Right atrium auricular region (tissue), 2 donors: ENCODE measurements around the gene SEC24B. TPM values are rescaled to one million over a fixed set of nuclear protein-coding genes. Genes with fewer than 3 reads are reported as not detected.
"Not testable (repeated sequence)": the region's sequence is repeated elsewhere in the genome, so short reads cannot be mapped to it uniquely, and the experiment has no call there.

ENCODE experiments used
- DNase-seq: peaks from one replicate; pipeline ENCODE4 v3.0.0-alpha.2; 2019; ENCODE audit warnings: low spot score
- H3K27ac ChIP-seq, 2 donors: fragments of 200-600 bp; sonication (generic); 1 replicate in 1 of 2; 2 replicates in 1 of 2; pipeline ENCODE4 v1.5.1; 2016 to 2019
- H3K27me3 ChIP-seq, 2 donors: fragments of 200-600 bp; sonication (generic); one replicate each; pipeline versions ENCODE4 v1.5.1 to v1.6.0; 2017 to 2019
- H3K36me3 ChIP-seq: fragments of 200-600 bp; sonication (generic); one replicate; pipeline ENCODE4 v1.5.1; 2016
- H3K4me1 ChIP-seq, 2 donors: fragments of 200-600 bp; sonication (generic); one replicate each; pipeline versions ENCODE4 v1.5.1 to v1.6.0; 2017 to 2019
- H3K4me3 ChIP-seq, 2 donors: fragments of 200-600 bp; sonication (generic); 1 replicate in 1 of 2; 2 replicates in 1 of 2; pipeline ENCODE4 v1.5.1; 2017 to 2019; ENCODE audit warnings: mild to moderate bottlenecking in 1 of 2, moderate library complexity in 1 of 2
- H3K9me3 ChIP-seq, 2 donors: fragments of 200-600 bp; sonication (generic); one replicate each; pipeline ENCODE4 v1.5.1; 2019
- total RNA-seq, 2 donors: library from RNA; depleted of rRNA; stranded (reverse); fragments of >200 nt; gene quantifications; one replicate each; pipeline ENCODE4 v1.1.0, GENCODE V29; 2016
- TF ChIP-seq, protein P1 (sequence below), 2 donors: fragments of 200-600 bp; sonication (generic); IDR thresholded peaks; one replicate each; pipeline ENCODE4 v1.5.1; 2019; ENCODE audit warnings: antibody characterized with exemption in 2 of 2

SEC24B gene
- total RNA-seq, 2 donors from 2014 or later: 26.3 to 27.4 TPM

- no peaks in the 10 kb centered on the region for H3K27me3 ChIP-seq
- peaks cover 0 to 38% of the 10 kb centered on the region in 2 donors for H3K4me1 ChIP-seq
- peaks cover 0 to 5% of the 10 kb centered on the region in 2 donors for H3K9me3 ChIP-seq
- DNase-seq: no peak
- no peak overlapping the region for H3K27ac ChIP-seq
- TF ChIP-seq, protein P1, sequence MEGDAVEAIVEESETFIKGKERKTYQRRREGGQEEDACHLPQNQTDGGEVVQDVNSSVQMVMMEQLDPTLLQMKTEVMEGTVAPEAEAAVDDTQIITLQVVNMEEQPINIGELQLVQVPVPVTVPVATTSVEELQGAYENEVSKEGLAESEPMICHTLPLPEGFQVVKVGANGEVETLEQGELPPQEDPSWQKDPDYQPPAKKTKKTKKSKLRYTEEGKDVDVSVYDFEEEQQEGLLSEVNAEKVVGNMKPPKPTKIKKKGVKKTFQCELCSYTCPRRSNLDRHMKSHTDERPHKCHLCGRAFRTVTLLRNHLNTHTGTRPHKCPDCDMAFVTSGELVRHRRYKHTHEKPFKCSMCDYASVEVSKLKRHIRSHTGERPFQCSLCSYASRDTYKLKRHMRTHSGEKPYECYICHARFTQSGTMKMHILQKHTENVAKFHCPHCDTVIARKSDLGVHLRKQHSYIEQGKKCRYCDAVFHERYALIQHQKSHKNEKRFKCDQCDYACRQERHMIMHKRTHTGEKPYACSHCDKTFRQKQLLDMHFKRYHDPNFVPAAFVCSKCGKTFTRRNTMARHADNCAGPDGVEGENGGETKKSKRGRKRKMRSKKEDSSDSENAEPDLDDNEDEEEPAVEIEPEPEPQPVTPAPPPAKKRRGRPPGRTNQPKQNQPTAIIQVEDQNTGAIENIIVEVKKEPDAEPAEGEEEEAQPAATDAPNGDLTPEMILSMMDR (IDR thresholded peaks at IDR 0.05): no peak
- H3K36me3 ChIP-seq: peaks cover 6% of the 10 kb centered on the region
- H3K4me3 ChIP-seq: no peak overlapping the region
Observed at GRCh38 chr4:109444182-109444844, 10.7 kb downstream of the SEC24B start.

GRCh38 chr4:109447278-109447677 is 13.7 kb downstream of the SEC24B start:
- Histone ChIP-seq H3K27me3 (no peaks in the 10 kb centered on the region), H3K4me1 (peaks cover 0 to 16% of the 10 kb centered on the region in 2 donors), H3K27ac (no peak overlapping the region), H3K36me3 (peaks cover 6% of the 10 kb centered on the region), H3K9me3 (peaks cover 0 to 5% of the 10 kb centered on the region in 2 donors), H3K4me3 (no peak overlapping the region)
- DNase-seq: no peak
- TF ChIP-seq, protein P1 (IDR thresholded peaks at IDR 0.05): no peak

- no peaks in the 10 kb centered on the region for H3K4me1 ChIP-seq
- H3K27ac ChIP-seq: no peak overlapping the region
- no peak overlapping the region for H3K4me3 ChIP-seq
- no peaks in the 10 kb centered on the region for H3K9me3 ChIP-seq
- TF ChIP-seq, protein P1 (IDR thresholded peaks at IDR 0.05): no peak
- peaks cover 10% of the 10 kb centered on the region for H3K36me3 ChIP-seq
- no peak for DNase-seq
- H3K27me3 ChIP-seq: no peaks in the 10 kb centered on the region
Observed at GRCh38 chr4:109451544-109452273, 18.1 kb downstream of the SEC24B start.

DNA sequence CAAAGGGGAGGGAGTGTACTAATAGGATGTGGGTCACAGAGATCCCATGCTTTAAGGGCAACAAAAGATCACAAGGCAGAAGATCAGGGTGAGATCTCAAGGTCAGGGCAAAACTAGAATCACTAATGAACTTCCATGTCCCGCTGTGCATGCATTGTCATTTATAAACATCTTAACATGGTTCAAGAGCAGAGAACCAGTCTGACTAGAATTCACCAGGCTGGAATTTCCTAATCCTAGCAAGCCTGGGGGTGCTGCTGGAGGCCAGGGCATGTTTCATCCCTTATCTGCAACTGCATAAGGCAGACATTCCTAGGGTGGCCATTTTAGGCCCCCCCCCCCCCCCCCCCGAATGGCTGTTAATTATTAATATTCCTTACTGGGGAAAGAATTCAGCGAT is 19.5 kb downstream of the SEC24B start:
- H3K4me3 ChIP-seq, H3K27me3 ChIP-seq, H3K36me3 ChIP-seq, H3K27ac ChIP-seq, H3K9me3 ChIP-seq, DNase-seq, H3K4me1 ChIP-seq: not testable (repeated sequence)

GRCh38 chr4:109462297-109462696 is 28.7 kb downstream of the SEC24B start:
- TF ChIP-seq, protein P1 (IDR thresholded peaks at IDR 0.05): no peak
- peaks cover 0 to 22% of the 10 kb centered on the region in 2 donors for H3K4me1 ChIP-seq
- no peak overlapping the region for H3K27ac ChIP-seq
- H3K4me3 ChIP-seq: no peak overlapping the region
- no peak for DNase-seq
- H3K36me3 ChIP-seq: peaks cover 16% of the 10 kb centered on the region
- H3K27me3 ChIP-seq: no peaks in the 10 kb centered on the region
- no peaks in the 10 kb centered on the region for H3K9me3 ChIP-seq

DNA sequence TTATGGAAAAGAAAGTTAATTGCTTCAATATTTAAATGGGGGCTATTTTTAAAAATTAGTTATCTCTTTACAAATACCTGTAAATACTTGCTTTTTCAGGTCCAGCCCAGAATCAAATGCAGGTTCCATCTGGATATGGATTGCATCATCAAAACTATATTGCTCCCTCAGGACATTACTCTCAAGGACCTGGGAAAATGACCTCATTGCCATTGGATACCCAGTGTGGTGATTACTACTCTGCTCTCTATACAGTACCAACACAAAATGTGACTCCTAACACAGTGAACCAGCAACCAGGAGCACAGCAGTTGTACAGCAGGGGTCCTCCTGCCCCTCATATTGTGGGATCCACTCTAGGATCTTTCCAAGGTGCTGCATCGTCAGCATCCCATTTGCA is 29.2 kb downstream of the SEC24B start:
- Histone ChIP-seq H3K4me3 (no peak overlapping the region), H3K27ac (no peak overlapping the region), H3K27me3 (no peaks in the 10 kb centered on the region), H3K4me1 (peaks cover 0 to 24% of the 10 kb centered on the region in 2 donors), H3K36me3 (peaks cover 16% of the 10 kb centered on the region), H3K9me3 (no peaks in the 10 kb centered on the region)
- TF ChIP-seq, protein P1 (IDR thresholded peaks at IDR 0.05): no peak
- DNase-seq: no peak
